GM19023 (cell line): ENCODE measurements around the gene B4GALT3.

Experiments used
- ATAC-seq: cut with Tn5 transposase; IDR thresholded peaks from one replicate; pipeline ENCODE4 v1.9.1; 2021; ENCODE audit warnings: mild to moderate bottlenecking, moderate library complexity; ENCODE audit not compliant: unreplicated experiment

B4GALT3 gene

GRCh38 chr1:161131523-161132409, 45.5 kb downstream of the B4GALT3 start:
- ATAC-seq = no peak

DNA sequence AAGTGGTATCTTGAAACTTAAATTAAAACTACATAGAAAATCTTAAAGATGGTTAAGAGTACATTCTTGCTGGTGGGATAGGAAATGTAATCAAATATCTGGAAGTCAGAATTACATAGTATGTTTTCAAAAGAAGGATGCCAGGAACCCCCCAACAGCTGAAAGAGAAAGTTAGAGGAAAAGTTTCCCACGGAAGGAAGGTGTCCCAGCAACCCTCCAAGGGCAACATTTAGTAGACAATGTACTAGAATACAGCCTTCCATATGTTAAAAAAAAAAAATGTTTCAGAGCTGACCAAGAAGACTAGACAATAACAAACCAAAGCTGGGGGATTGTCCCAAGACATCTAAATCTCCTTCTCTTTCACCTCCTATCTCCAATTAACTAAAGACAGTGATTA, 47.0 kb downstream of the B4GALT3 start:
- ATAC-seq = no peak

DNA sequence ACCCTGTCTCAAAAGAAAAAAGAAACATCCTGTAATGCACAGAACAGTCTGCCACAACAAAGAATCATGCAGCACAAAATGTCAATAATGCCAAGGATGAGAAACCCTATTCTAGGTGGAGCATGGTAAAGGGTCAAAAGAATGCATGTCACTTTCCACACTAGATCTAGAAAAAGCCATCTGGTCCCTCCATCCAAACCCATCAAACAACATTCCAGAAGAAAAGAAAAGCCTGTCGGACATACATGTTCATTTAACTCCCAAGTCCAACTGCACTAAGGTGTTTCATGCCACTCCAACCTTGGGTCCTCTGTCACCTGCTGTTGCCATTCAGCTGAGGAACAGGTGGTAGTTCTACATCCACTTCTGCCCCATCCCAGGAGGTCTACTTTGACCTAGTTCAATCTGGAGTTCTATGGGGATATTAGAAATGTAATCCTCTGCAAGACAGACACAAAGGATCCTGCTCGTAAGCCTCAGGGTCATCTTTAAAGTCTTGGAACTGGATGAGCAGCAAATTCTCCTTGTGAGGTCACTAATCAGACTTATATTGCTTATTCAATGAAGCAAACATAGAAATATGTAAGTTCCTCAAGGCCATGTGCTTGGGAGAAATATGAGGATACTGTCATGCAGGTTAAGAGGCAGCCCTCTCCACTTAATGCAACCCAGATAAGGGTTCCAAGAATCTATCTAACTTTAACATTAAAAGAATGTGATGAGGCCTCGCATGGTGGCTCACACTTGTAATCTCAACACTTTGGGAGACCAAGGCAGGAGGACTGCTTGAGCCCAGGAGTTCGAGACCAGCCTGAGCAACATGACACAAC, 48.5 kb downstream of the B4GALT3 start:
- no peak for ATAC-seq

GRCh38 chr1:161127649-161128048, 49.7 kb downstream of the B4GALT3 start:
- no peak for ATAC-seq

DNA sequence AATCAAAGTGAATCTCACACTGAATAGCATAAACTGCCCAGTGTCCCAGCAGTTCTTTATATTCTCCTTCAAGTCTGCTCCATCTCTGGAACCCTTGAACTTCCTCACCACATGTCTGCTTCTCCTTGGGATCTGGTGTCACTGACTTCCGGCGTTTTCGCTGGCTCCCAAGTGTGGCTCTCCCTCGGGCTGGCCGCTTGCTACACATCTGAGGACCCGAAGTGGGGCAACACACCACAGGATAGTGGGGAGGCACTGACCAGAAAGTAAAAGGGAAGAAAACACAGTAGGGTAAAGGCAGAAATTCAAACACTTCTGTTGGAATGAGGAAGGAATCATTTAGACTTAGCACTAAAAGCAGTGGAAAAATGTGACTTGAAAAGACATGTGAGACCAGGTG, 54.3 kb downstream of the B4GALT3 start:
- no peak for ATAC-seq

DNA sequence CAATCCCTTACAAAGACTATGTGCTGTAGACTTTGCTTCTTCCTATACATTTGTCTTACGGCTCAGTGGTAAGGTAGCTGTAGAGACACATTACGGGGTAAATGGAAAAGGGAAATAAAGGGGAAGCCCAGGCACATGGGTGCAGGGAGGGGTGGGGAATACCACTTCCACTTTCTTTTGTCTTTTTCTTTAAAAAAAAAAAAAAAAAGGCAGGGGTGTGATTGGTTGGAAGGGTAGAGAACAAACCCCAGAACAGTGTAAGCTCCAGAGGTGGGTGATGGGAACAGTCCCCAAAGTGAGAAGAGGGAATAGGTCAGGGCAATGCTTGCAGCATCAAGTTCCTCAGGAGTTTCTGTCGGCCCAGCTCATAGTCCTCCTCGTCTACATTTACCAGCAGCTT, 55.5 kb downstream of the B4GALT3 start:
- ATAC-seq = no peak
